ENCODE data around the gene LPP. TPM values are rescaled to one million over a fixed set of nuclear protein-coding genes. Genes with fewer than 3 reads are reported as not detected.

LPP gene
- total RNA-seq, 1 experiment from 2014 or later = 54.0 TPM

DNA sequence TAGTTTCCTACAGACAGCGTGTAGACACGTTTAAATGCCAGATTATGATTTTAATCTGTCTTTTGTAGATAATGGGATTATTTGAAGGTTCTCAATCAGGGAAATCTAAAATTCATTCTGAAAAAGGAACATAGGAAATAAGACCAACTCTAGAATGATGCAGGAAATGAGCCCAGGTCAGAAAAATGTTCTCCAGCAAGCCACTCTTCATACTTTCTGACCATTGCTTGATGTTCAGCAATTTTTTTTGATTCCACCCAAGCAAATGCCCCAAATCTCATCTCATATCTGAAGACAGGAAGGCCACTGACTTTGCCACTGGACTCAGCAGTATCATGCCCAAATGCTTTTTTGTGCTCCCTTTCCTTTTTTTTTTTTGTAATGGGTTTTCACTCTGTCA is 373.4 kb downstream of the LPP start:
- Histone ChIP-seq H3K27ac (ENCODE audit: low read depth, low read length) (no peak overlapping the region), H3K9me3 (ENCODE audit: control insufficient read depth in 1 of 2, insufficient read depth in 1 of 2, low read depth in 1 of 2, low read length in 2 of 2) (no peaks in the 10 kb centered on the region), H4K20me1 (ENCODE audit: insufficient read depth) (no peaks in the 10 kb centered on the region), H3K79me2 (ENCODE audit: insufficient read depth, low read length) (no peaks in the 10 kb centered on the region), H3K27me3 (ENCODE audit: insufficient read depth, low read length) (no peaks in the 10 kb centered on the region), H3K36me3 (ENCODE audit: control insufficient read depth in 1 of 2, insufficient read depth in 2 of 2, low read length in 2 of 2) (no peaks in the 10 kb centered on the region), H3K4me3 (replicated peaks in 1 of 2; ENCODE audit: low read depth in 1 of 2, low read length in 2 of 2) (no peak overlapping the region), H2AFZ (ENCODE audit: low read depth, low read length, poor library complexity, severe bottlenecking) (no peak overlapping the region), H3K9me2 (ENCODE audit: insufficient read depth) (no peaks in the 10 kb centered on the region), H3K4me1 (ENCODE audit: control insufficient read depth in 1 of 2, insufficient read depth in 2 of 2, low read length in 2 of 2) (no peaks in the 10 kb centered on the region), H3K9ac (ENCODE audit: low read length) (no peak overlapping the region), H3K4me2 (ENCODE audit: low read length) (no peak overlapping the region)
- RAD21 ChIA-PET (ENCODE audit: low non-redundant PET in 1 of 2, low total read pairs in 2 of 2, uncharacterized antibody in 2 of 2, unreplicated experiment in 2 of 2) = no interaction called here
- TF ChIP-seq POLR2A (IDR thresholded peaks at IDR 0.05; ENCODE audit: borderline replicate concordance, extremely low read depth, insufficient read depth, insufficient read length) (no peak), SRF (IDR thresholded peaks at IDR 0.05; ENCODE audit: low read depth) (no peak)
- POLR2A ChIA-PET = no interaction called here
- BruUV-seq (replicated peaks) = no TSS peak
- CTCF ChIA-PET = no interaction called here
- ATAC-seq (no peak), DNase-seq (ENCODE audit: low read depth, low spot score) (no peak)
- intact Hi-C loops (cut with micrococcal nuclease) = no loop called here

DNA sequence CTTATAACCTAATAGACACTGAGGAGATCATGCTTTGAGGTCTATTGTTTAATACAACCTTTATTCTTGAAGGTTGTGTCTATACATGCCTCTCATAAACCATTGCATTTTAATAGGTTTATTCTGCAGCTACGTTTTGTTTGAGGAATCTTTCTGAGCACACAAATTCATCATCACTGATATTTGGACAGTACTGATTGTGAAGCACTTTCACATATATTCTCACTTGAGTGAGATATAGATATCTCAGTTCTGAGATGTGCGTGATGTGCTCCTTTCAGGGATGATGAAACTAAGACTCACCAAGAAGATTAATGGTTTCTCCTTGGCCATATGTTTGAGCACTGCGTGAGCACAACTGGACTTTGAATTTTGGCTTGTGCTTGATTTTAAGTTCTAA is 374.4 kb downstream of the LPP start:
- CTCF ChIA-PET = no interaction called here

DNA sequence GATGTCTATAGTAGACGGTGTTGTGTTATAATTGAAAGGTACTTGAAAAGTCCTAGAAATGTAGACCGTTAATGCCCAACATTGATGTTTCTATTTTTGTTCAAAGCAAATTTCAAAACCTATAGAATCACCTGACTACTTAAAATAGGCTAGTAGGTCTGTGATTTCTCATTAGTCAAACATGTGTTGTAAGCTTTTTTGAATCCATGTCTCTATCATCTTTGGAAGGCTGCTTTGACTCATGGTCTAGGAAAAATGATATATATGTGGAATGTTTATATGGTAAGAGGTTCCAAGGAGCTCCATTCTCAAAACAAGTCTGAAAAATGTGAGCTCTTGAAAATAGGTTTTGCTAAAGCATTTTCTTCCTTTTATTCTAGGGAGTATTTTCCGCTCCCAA is 375.3 kb downstream of the LPP start:
- H3K9me2 ChIP-seq (ENCODE audit: insufficient read depth) = no peaks in the 10 kb centered on the region
- no peaks in the 10 kb centered on the region for H3K36me3 ChIP-seq (ENCODE audit: control insufficient read depth in 1 of 2, insufficient read depth in 2 of 2, low read length in 2 of 2)
- intact Hi-C loops (cut with micrococcal nuclease) = no loop called here
- no peaks in the 10 kb centered on the region for H4K20me1 ChIP-seq (ENCODE audit: insufficient read depth)
- H2AFZ ChIP-seq (ENCODE audit: low read depth, low read length, poor library complexity, severe bottlenecking) = no peak overlapping the region
- no peak overlapping the region for H3K9ac ChIP-seq (ENCODE audit: low read length)
- no peak overlapping the region for H3K4me3 ChIP-seq (replicated peaks in 1 of 2; ENCODE audit: low read depth in 1 of 2, low read length in 2 of 2)
- no TSS peak for BruUV-seq (replicated peaks)
- ATAC-seq (no peak), DNase-seq (ENCODE audit: low read depth, low spot score) (no peak)
- H3K9me3 ChIP-seq (ENCODE audit: control insufficient read depth in 1 of 2, insufficient read depth in 1 of 2, low read depth in 1 of 2, low read length in 2 of 2) = no peaks in the 10 kb centered on the region
- RAD21 ChIA-PET (ENCODE audit: low non-redundant PET in 1 of 2, low total read pairs in 2 of 2, uncharacterized antibody in 2 of 2, unreplicated experiment in 2 of 2) = no interaction called here
- POLR2A ChIA-PET = no interaction called here
- H3K27ac ChIP-seq (ENCODE audit: low read depth, low read length) = no peak overlapping the region
- CTCF ChIA-PET = no interaction called here
- H3K4me2 ChIP-seq (ENCODE audit: low read length) = no peak overlapping the region
- no peaks in the 10 kb centered on the region for H3K4me1 ChIP-seq (ENCODE audit: control insufficient read depth in 1 of 2, insufficient read depth in 2 of 2, low read length in 2 of 2)
- no peaks in the 10 kb centered on the region for H3K27me3 ChIP-seq (ENCODE audit: insufficient read depth, low read length)
- no peaks in the 10 kb centered on the region for H3K79me2 ChIP-seq (ENCODE audit: insufficient read depth, low read length)
- TF ChIP-seq JUND (IDR thresholded peaks at IDR 0.05) (no peak), SP1 (IDR thresholded peaks at IDR 0.05; ENCODE audit: low read depth) (no peak), CEBPB (IDR thresholded peaks at IDR 0.05; ENCODE audit: low read depth) (no peak), EGR1 (IDR thresholded peaks at IDR 0.05; ENCODE audit: low read depth) (no peak), EZH2phosphoT487 (IDR thresholded peaks at IDR 0.05; ENCODE audit: borderline replicate concordance) (no peak), TCF7L2 (IDR thresholded peaks at IDR 0.05; ENCODE audit: borderline replicate concordance, extremely low read depth, insufficient read depth, insufficient read length) (no peak), YY1 (IDR thresholded peaks at IDR 0.05; ENCODE audit: extremely low read depth, insufficient replicate concordance, low read depth, low read length) (no peak), SIN3A (IDR thresholded peaks at IDR 0.05; ENCODE audit: low read depth) (no peak), SRF (IDR thresholded peaks at IDR 0.05; ENCODE audit: low read depth) (no peak), RAD21 (IDR thresholded peaks at IDR 0.05; ENCODE audit: low read depth) (no peak)
- TF ChIP-seq, protein P1, sequence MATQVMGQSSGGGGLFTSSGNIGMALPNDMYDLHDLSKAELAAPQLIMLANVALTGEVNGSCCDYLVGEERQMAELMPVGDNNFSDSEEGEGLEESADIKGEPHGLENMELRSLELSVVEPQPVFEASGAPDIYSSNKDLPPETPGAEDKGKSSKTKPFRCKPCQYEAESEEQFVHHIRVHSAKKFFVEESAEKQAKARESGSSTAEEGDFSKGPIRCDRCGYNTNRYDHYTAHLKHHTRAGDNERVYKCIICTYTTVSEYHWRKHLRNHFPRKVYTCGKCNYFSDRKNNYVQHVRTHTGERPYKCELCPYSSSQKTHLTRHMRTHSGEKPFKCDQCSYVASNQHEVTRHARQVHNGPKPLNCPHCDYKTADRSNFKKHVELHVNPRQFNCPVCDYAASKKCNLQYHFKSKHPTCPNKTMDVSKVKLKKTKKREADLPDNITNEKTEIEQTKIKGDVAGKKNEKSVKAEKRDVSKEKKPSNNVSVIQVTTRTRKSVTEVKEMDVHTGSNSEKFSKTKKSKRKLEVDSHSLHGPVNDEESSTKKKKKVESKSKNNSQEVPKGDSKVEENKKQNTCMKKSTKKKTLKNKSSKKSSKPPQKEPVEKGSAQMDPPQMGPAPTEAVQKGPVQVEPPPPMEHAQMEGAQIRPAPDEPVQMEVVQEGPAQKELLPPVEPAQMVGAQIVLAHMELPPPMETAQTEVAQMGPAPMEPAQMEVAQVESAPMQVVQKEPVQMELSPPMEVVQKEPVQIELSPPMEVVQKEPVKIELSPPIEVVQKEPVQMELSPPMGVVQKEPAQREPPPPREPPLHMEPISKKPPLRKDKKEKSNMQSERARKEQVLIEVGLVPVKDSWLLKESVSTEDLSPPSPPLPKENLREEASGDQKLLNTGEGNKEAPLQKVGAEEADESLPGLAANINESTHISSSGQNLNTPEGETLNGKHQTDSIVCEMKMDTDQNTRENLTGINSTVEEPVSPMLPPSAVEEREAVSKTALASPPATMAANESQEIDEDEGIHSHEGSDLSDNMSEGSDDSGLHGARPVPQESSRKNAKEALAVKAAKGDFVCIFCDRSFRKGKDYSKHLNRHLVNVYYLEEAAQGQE (IDR thresholded peaks at IDR 0.05; ENCODE audit: low read depth) = no peak

More for the DNA sequence above, 374.4 kb downstream of the LPP start:
- Histone ChIP-seq H3K4me1 (ENCODE audit: control insufficient read depth in 1 of 2, insufficient read depth in 2 of 2, low read length in 2 of 2) (no peaks in the 10 kb centered on the region), H3K27ac (ENCODE audit: low read depth, low read length) (no peak overlapping the region), H3K4me3 (replicated peaks in 1 of 2; ENCODE audit: low read depth in 1 of 2, low read length in 2 of 2) (no peak overlapping the region), H3K36me3 (ENCODE audit: control insufficient read depth in 1 of 2, insufficient read depth in 2 of 2, low read length in 2 of 2) (no peaks in the 10 kb centered on the region), H3K79me2 (ENCODE audit: insufficient read depth, low read length) (no peaks in the 10 kb centered on the region), H3K9ac (ENCODE audit: low read length) (no peak overlapping the region), H3K9me2 (ENCODE audit: insufficient read depth) (no peaks in the 10 kb centered on the region), H2AFZ (ENCODE audit: low read depth, low read length, poor library complexity, severe bottlenecking) (no peak overlapping the region), H3K27me3 (ENCODE audit: insufficient read depth, low read length) (no peaks in the 10 kb centered on the region), H4K20me1 (ENCODE audit: insufficient read depth) (no peaks in the 10 kb centered on the region), H3K9me3 (ENCODE audit: control insufficient read depth in 1 of 2, insufficient read depth in 1 of 2, low read depth in 1 of 2, low read length in 2 of 2) (no peaks in the 10 kb centered on the region), H3K4me2 (ENCODE audit: low read length) (no peak overlapping the region)
- no peak for DNase-seq (ENCODE audit: low read depth, low spot score)
- no TSS peak for BruUV-seq (replicated peaks)
- RAD21 ChIA-PET (ENCODE audit: low non-redundant PET in 1 of 2, low total read pairs in 2 of 2, uncharacterized antibody in 2 of 2, unreplicated experiment in 2 of 2) = no interaction called here
- TF ChIP-seq FOSL1 (IDR thresholded peaks at IDR 0.05; ENCODE audit: low read depth) = no peak
- intact Hi-C loops (cut with micrococcal nuclease) = no loop called here
- POLR2A ChIA-PET = no interaction called here
- ATAC-seq = no peak
